ENCODE measurements around the gene KMT2E. TPM values are rescaled to one million over a fixed set of nuclear protein-coding genes. Genes with fewer than 3 reads are reported as not detected.
A peak's percentile ranks its signal among the peaks of the same experiment; 100 is the strongest.
"Not testable (repeated sequence)": the region's sequence is repeated elsewhere in the genome, so short reads cannot be mapped to it uniquely, and the experiment has no call there.

The KMT2E gene
- polyA plus RNA-seq, 1 donor: 53.0 TPM

- H3K4me3 ChIP-seq (ENCODE audit: low read length): no peak overlapping the region
- H3K36me3 ChIP-seq (ENCODE audit: control insufficient read depth, insufficient read depth, low read length): no peaks in the 10 kb centered on the region
- no peak for DNase-seq
- WGBS (ENCODE audit: insufficient coverage, low lambda C conversion rate): 67% methylated on average over 1 of the region's 2 CpGs
- H3K9me3 ChIP-seq (ENCODE audit: control insufficient read depth, low read depth, low read length): no peaks in the 10 kb centered on the region
- H3K27ac ChIP-seq (ENCODE audit: low read length): no peak overlapping the region
- no peaks in the 10 kb centered on the region for H3K27me3 ChIP-seq (ENCODE audit: control insufficient read depth, insufficient read depth, low read length)
- peaks cover 6% of the 10 kb centered on the region for H3K4me1 ChIP-seq (ENCODE audit: control insufficient read depth, insufficient read depth, low read length)
Measured at GRCh38 chr7:105027176-105027853, 13.3 kb downstream of the KMT2E start.

GRCh38 chr7:105028004-105028403, 14.0 kb downstream of the KMT2E start:
- no peak overlapping the region for H3K4me3 ChIP-seq (ENCODE audit: low read length)
- no peaks in the 10 kb centered on the region for H3K9me3 ChIP-seq (ENCODE audit: control insufficient read depth, low read depth, low read length)
- no peaks in the 10 kb centered on the region for H3K36me3 ChIP-seq (ENCODE audit: control insufficient read depth, insufficient read depth, low read length)
- H3K27ac ChIP-seq (ENCODE audit: low read length): no peak overlapping the region
- no peaks in the 10 kb centered on the region for H3K27me3 ChIP-seq (ENCODE audit: control insufficient read depth, insufficient read depth, low read length)
- H3K4me1 ChIP-seq (ENCODE audit: control insufficient read depth, insufficient read depth, low read length): peaks cover 6% of the 10 kb centered on the region
- DNase-seq: no peak
- no CpG with 5 or more reads among the region's 5 CpGs for WGBS (ENCODE audit: insufficient coverage, low lambda C conversion rate)

GRCh38 chr7:105028941-105029340, 14.9 kb downstream of the KMT2E start:
- not testable (repeated sequence) for DNase-seq; H3K4me1 ChIP-seq (ENCODE audit: control insufficient read depth, insufficient read depth, low read length); H3K36me3 ChIP-seq (ENCODE audit: control insufficient read depth, insufficient read depth, low read length); H3K27ac ChIP-seq (ENCODE audit: low read length); H3K9me3 ChIP-seq (ENCODE audit: control insufficient read depth, low read depth, low read length); H3K4me3 ChIP-seq (ENCODE audit: low read length); H3K27me3 ChIP-seq (ENCODE audit: control insufficient read depth, insufficient read depth, low read length)
- WGBS (ENCODE audit: insufficient coverage, low lambda C conversion rate): 100% methylated on average over 5 of the region's 8 CpGs

- Histone ChIP-seq H3K4me3 (ENCODE audit: low read length) (no peak overlapping the region), H3K9me3 (ENCODE audit: control insufficient read depth, low read depth, low read length) (no peaks in the 10 kb centered on the region), H3K27me3 (ENCODE audit: control insufficient read depth, insufficient read depth, low read length) (no peaks in the 10 kb centered on the region), H3K27ac (ENCODE audit: low read length) (no peak overlapping the region), H3K36me3 (ENCODE audit: control insufficient read depth, insufficient read depth, low read length) (peaks cover 6% of the 10 kb centered on the region), H3K4me1 (ENCODE audit: control insufficient read depth, insufficient read depth, low read length) (peaks cover 6% of the 10 kb centered on the region)
- no peak for DNase-seq
Measured at GRCh38 chr7:105030447-105030846, 16.4 kb downstream of the KMT2E start.

GRCh38 chr7:105032553-105033214, 18.7 kb downstream of the KMT2E start:
- Histone ChIP-seq H3K27me3 (ENCODE audit: control insufficient read depth, insufficient read depth, low read length) (no peaks in the 10 kb centered on the region), H3K9me3 (ENCODE audit: control insufficient read depth, low read depth, low read length) (peaks cover 4% of the 10 kb centered on the region), H3K4me1 (ENCODE audit: control insufficient read depth, insufficient read depth, low read length) (peaks cover 6% of the 10 kb centered on the region), H3K27ac (ENCODE audit: low read length) (no peak overlapping the region), H3K4me3 (ENCODE audit: low read length) (no peak overlapping the region), H3K36me3 (ENCODE audit: control insufficient read depth, insufficient read depth, low read length) (peaks cover 6% of the 10 kb centered on the region)
- no peak for DNase-seq
- no CpG with 5 or more reads among the region's 1 CpG for WGBS (ENCODE audit: insufficient coverage, low lambda C conversion rate)

GRCh38 chr7:105035349-105035748, 21.3 kb downstream of the KMT2E start:
- no peak overlapping the region for H3K27ac ChIP-seq (ENCODE audit: low read length)
- no peaks in the 10 kb centered on the region for H3K27me3 ChIP-seq (ENCODE audit: control insufficient read depth, insufficient read depth, low read length)
- no CpG with 5 or more reads among the region's 5 CpGs for WGBS (ENCODE audit: insufficient coverage, low lambda C conversion rate)
- no peak for DNase-seq
- peaks cover 4% of the 10 kb centered on the region for H3K9me3 ChIP-seq (ENCODE audit: control insufficient read depth, low read depth, low read length)
- H3K4me3 ChIP-seq (ENCODE audit: low read length): no peak overlapping the region
- peaks cover 3% of the 10 kb centered on the region for H3K4me1 ChIP-seq (ENCODE audit: control insufficient read depth, insufficient read depth, low read length)
- H3K36me3 ChIP-seq (ENCODE audit: control insufficient read depth, insufficient read depth, low read length): peaks cover 10% of the 10 kb centered on the region

- Histone ChIP-seq H3K4me3 (ENCODE audit: low read length) (no peak overlapping the region), H3K27me3 (ENCODE audit: control insufficient read depth, insufficient read depth, low read length) (no peaks in the 10 kb centered on the region), H3K27ac (ENCODE audit: low read length) (no peak overlapping the region), H3K4me1 (ENCODE audit: control insufficient read depth, insufficient read depth, low read length) (no peaks in the 10 kb centered on the region), H3K36me3 (ENCODE audit: control insufficient read depth, insufficient read depth, low read length) (peaks cover 17% of the 10 kb centered on the region), H3K9me3 (ENCODE audit: control insufficient read depth, low read depth, low read length) (peaks cover 4% of the 10 kb centered on the region)
- WGBS (ENCODE audit: insufficient coverage, low lambda C conversion rate): no CpG with 5 or more reads among the region's 5 CpGs
- DNase-seq: peak in 1 of 2 donors; percentile 26
Measured at GRCh38 chr7:105036217-105037168, 22.5 kb downstream of the KMT2E start.

- H3K4me3 ChIP-seq (ENCODE audit: low read length): no peak overlapping the region
- 50% methylated on average over 1 of the region's 2 CpGs for WGBS (ENCODE audit: insufficient coverage, low lambda C conversion rate)
- peaks cover 21% of the 10 kb centered on the region for H3K36me3 ChIP-seq (ENCODE audit: control insufficient read depth, insufficient read depth, low read length)
- DNase-seq: no peak
- H3K27me3 ChIP-seq (ENCODE audit: control insufficient read depth, insufficient read depth, low read length): no peaks in the 10 kb centered on the region
- no peak overlapping the region for H3K27ac ChIP-seq (ENCODE audit: low read length)
- H3K9me3 ChIP-seq (ENCODE audit: control insufficient read depth, low read depth, low read length): peaks cover 4% of the 10 kb centered on the region
- no peaks in the 10 kb centered on the region for H3K4me1 ChIP-seq (ENCODE audit: control insufficient read depth, insufficient read depth, low read length)
Measured at GRCh38 chr7:105037319-105037718, 23.3 kb downstream of the KMT2E start.

- no peak overlapping the region for H3K4me3 ChIP-seq (ENCODE audit: low read length)
- H3K36me3 ChIP-seq (ENCODE audit: control insufficient read depth, insufficient read depth, low read length): peaks cover 58% of the 10 kb centered on the region
- WGBS (ENCODE audit: insufficient coverage, low lambda C conversion rate): 67% methylated on average over 1 of the region's 2 CpGs
- no peaks in the 10 kb centered on the region for H3K9me3 ChIP-seq (ENCODE audit: control insufficient read depth, low read depth, low read length)
- H3K4me1 ChIP-seq (ENCODE audit: control insufficient read depth, insufficient read depth, low read length): no peaks in the 10 kb centered on the region
- no peak overlapping the region for H3K27ac ChIP-seq (ENCODE audit: low read length)
- no peaks in the 10 kb centered on the region for H3K27me3 ChIP-seq (ENCODE audit: control insufficient read depth, insufficient read depth, low read length)
- DNase-seq: peak in 1 of 2 donors; percentile 39
Measured at GRCh38 chr7:105044449-105045070, 30.6 kb downstream of the KMT2E start.

- H3K9me3 ChIP-seq (ENCODE audit: control insufficient read depth, low read depth, low read length): no peaks in the 10 kb centered on the region
- no peaks in the 10 kb centered on the region for H3K4me1 ChIP-seq (ENCODE audit: control insufficient read depth, insufficient read depth, low read length)
- no peak overlapping the region for H3K4me3 ChIP-seq (ENCODE audit: low read length)
- 100% methylated on average over 1 of the region's 1 CpG for WGBS (ENCODE audit: insufficient coverage, low lambda C conversion rate)
- DNase-seq: no peak
- H3K36me3 ChIP-seq (ENCODE audit: control insufficient read depth, insufficient read depth, low read length): peaks cover 57% of the 10 kb centered on the region
- H3K27me3 ChIP-seq (ENCODE audit: control insufficient read depth, insufficient read depth, low read length): no peaks in the 10 kb centered on the region
- H3K27ac ChIP-seq (ENCODE audit: low read length): no peak overlapping the region
Measured at GRCh38 chr7:105046414-105046813, 32.4 kb downstream of the KMT2E start.
